ENCODE measurements around the gene CD83.

The CD83 gene

DNA sequence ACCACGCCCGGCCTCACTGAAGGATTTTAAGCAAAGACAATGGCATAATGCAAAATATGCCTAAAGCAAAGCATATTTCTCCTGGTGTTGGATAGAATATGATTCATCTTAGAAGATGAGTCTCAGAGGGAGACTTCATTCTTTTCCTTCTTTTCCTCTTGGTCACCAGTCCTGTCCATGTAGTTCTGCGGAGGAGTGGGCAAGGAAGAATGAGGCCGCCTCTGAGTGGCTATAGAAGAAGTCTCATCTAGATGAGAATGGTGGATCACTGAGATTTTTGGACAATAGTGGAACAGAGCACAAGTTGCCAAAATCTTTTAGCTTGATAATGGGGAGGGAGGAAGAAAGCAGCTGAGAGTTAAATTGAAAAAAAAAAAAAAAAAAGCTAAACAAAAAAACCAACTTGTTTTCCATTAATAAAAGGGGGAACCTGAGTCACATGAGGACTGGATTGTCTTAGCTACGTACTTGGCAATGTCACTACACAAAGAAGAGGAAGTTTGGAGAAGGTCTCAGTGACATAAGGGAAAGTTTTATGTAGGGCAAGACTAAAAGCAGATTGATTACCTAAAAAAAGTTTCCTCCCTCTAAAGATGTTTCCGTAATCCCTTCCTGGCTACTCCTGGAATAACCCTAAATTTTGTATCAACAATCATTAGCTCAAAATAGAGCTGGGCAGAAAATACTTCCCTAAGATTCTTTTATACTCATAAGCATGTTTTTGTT is 6.0 kb downstream of the CD83 start:
- H3K4me3 ChIP-seq (ENCODE audit: low read depth, low read length), result no peak overlapping the region

DNA sequence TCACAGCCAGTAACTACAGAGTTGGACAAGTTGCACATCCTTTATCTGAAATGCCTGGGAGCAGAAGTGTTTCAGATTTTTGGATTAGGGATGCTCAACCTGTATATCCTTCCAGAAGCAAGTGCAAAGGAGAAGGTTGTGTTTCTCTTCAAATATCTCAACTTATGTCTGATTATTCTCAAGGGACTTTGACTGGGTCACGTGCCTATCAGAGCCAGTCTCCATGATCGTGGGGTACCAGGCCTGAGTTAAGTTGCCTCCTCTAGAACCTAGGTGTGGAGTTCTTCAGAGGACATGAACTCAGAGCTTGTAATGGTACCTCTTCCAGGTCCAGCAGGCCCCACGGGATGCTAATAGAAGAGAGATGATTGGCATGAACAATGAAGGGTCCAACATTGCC is 7.8 kb downstream of the CD83 start:
- H3K4me3 ChIP-seq (ENCODE audit: low read depth, low read length), result no peak overlapping the region

DNA sequence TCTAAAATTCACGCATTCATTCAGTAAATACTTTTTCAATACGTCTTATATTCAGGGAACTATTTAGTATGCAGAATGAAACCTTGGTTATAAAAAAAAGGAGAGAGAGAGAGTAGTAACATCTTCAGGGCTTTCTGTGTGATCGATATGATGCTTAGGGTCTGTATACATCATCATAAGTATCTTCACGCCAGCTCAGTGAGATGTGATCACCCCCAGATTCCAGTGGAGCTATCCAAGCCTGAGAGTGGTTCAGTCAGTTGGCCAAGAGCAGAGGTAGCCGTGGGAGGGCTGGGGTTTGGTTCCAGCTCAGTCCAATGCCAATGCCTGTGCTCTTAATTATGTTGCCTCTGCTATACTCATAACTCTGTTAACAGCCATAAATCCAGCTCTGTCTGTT is 8.6 kb downstream of the CD83 start:
- no peak overlapping the region for H3K4me3 ChIP-seq (ENCODE audit: low read depth, low read length)

DNA sequence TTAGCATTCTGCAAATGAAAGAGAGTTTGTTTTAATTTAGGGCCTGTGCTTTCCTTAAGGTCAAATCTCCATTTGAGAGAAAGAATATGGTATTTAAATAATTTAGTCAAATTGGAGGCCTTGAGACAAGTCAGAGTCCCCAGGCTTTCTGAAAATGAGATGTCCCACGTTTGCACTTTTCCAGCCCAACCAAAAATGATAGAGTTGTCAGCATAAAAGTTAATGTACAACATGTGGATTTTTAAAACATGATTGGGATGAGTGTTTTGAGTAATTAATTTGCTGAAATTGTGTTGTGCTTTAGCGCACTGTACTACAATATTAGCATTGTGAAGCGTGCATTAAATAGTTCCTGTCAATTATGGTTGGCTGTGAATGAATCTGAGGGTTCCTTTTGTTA is 10.0 kb downstream of the CD83 start:
- no peak overlapping the region for H3K4me3 ChIP-seq (ENCODE audit: low read depth, low read length)

DNA sequence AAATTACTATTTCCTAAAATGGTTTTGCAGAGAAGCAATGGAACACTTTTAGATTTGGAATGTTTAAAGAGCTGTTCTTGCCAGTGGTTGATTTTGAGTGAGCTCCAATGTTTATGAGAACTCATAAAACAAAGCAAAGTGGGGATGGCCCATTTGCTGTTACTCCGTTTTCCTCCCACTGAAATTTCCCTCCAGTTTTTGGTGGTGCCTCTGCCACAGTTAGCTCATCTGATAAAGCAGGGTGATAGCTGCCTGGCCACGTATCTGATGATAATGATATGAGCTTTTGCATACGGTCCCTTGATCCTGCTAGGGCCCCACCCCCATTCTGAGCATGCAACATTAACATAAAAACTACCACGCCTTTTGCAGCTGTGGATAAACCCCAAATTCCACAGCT is 10.4 kb downstream of the CD83 start:
- H3K4me3 ChIP-seq (ENCODE audit: low read depth, low read length), result no peak overlapping the region

DNA sequence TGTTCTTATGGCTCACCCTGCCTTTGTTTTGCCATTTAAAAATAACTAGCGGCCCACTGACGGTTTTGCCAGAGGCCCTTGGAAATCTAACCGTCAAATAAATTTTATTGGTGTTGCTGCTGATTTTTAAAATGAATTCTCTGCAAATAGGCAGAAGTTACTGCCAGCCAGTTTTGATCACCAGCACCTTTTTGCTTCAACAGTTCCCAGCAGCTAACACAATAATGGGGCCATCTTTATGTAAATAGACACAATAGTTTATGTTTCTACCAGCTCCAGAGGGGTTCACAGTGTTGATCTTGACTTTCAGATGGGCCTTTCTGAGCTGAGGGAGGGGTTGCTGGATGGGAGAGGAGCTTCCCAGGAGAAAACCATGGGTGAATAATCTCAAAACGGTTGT is 11.2 kb downstream of the CD83 start:
- H3K4me3 ChIP-seq (ENCODE audit: low read depth, low read length), result no peak overlapping the region

DNA sequence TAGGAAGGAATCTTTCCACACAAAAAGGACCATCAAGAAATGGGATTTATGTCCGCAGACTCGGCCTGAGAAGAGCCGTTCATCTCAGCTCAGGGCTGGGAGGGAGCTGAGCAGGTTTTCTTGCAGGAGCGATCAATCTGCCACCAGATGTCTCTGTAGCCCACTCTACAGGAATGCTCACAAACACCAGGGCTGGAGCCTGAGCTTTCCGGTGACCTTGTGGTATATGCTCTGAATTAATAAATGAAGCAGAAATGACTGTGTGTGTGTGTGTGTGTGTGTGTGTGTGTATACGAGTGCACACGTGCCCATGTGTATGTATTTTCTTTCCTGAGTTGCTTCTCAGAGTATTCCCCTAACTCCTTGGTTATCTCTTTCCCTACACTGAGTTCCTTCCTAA is 12.0 kb downstream of the CD83 start:
- no peak overlapping the region for H3K4me3 ChIP-seq (ENCODE audit: low read depth, low read length)

DNA sequence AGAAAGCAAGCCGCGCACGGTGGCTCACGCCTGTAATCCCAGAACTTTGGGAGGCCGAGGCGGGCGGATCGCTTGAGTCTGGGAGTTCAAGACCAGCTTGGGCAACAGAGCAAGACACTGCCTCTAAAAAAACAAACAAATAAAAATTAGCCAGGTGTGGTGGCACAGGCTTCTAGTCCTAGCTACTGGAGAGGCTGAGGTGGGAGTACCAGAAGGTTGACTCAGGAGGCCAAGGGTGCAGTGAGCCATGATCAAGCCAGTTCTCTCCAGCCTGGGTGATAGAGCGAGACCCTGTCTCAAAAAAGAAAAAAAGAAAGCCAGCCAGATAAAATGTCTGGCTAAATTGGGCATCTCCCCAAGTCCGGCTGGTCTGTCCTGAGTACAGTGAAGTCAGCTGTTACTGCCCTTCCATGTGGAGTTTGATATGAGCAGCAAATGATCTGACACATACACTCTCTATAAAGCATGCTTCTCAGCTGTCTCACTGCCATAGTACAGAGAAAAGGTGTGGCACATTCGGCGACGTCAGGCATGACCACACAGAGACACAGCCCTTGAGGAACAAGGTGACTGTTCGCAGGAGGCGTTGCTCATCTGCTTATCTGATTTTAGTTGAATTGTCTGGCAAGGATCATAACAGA is 13.0 kb downstream of the CD83 start:
- H3K4me3 ChIP-seq (ENCODE audit: low read depth, low read length), result no peak overlapping the region

DNA sequence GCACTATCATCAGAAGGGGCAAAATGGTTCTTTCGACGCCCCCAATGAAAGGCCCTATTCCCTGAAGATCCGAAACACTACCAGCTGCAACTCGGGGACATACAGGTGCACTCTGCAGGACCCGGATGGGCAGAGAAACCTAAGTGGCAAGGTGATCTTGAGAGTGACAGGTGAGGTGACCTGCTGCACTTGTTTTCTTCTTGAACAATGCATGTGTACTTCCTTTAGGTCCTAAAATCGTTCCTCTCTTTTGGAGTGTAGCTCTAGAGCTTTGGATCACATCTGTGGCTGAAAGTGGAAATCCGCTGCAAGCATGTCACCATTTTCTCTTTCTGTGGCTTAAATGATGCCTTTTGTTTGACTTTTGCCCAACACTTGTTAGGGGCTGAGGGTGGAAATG is 14.0 kb downstream of the CD83 start:
- no peak overlapping the region for H3K4me3 ChIP-seq (ENCODE audit: low read depth, low read length)

DNA sequence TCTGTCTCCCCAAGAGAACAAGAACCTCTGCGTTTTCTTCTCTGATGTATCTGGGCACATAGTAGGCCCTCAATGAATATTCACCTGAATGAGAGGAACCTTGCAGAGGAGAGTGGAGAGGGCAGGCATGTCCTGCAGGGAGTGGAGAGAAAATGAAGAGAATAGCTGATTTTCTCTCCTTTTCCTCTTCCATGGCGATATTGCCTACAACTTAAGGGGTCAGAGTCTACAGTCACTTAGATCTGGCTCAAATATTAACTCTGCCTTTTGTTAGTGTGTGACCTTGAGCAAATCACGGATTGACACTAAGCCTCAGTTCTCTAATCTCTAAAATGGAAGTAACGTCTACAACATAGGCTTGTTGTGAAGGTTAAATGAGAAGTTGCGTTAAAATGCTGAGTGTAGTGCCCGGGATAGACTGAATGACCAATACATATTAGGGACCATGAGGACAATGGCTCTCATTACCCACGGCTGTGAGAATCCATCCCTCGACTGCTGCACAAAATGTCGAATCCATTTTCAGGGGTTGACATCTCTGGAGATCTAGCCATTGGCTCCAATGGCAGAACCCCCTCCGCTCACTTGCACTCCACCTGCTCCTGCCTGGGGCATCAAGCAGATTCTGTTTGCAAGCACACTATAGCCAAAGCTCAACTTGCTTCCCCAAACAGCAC is 14.8 kb downstream of the CD83 start:
- no peak overlapping the region for H3K4me3 ChIP-seq (ENCODE audit: low read depth, low read length)

DNA sequence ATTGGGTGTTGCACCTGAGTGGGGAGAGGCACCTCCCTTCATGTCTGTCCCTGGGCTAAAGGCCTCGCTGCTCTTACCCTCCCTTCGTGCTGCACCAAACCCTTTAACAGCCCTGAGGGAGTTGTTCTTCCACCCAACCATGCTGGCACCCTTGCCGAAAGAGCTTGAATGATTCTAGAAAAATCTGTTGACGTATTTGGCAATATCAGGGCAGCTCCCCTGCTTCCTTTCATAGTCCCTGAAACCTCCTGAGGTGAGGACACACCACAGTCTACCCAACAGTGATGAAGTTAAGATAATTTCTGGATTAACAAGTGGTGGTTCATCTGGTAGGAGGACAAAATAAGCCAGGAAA is 15.3 kb downstream of the CD83 start:
- H3K4me3 ChIP-seq (ENCODE audit: low read depth, low read length), result no peak overlapping the region

DNA sequence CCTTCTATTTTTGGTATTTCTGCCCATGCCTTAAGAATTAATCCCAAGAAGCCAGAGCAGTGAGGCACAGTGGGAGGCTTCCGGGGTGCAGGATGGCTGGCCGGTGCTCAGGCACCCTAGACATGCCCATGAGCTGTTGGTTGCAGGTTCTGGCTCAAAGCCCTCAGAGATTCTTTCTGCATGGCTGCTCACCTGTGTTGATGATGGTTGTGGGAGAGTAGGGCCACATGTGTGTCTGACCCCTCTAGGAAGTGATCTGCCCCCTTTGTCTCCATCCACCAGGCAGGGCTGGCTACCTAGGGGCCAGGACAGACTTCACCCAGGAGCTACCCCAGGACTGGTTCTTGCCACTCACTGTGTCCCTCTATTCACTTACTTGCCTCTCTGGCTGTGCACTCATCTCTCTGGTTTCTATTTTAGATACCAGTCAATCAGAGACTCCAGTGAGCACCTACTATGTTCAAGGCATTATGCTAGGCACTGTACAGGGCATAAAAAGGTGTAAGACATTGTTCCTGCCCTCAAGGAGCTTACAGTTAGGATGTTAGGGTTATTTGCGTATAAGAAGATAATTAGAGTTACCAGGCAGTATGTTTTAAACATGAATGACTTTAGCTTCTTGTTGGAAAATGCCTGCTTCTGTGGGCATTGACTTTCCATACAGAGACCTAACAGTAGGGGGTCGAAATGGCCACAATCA is 16.8 kb downstream of the CD83 start:
- no peak overlapping the region for H3K4me3 ChIP-seq (ENCODE audit: low read depth, low read length)

DNA sequence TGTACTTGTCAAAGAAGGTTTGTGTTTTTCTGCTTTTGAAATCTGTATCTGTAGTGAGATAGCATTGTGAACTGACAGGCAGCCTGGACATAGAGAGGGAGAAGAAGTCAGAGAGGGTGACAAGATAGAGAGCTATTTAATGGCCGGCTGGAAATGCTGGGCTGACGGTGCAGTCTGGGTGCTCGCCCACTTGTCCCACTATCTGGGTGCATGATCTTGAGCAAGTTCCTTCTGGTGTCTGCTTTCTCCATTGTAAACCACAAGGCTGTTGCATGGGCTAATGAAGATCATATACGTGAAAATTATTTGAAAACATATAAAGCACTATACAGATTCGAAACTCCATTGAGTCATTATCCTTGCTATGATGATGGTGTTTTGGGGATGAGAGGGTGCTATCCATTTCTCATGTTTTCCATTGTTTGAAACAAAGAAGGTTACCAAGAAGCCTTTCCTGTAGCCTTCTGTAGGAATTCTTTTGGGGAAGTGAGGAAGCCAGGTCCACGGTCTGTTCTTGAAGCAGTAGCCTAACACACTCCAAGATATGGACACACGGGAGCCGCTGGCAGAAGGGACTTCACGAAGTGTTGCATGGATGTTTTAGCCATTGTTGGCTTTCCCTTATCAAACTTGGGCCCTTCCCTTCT is 18.4 kb downstream of the CD83 start:
- H3K4me3 ChIP-seq (ENCODE audit: low read depth, low read length), result no peak overlapping the region

DNA sequence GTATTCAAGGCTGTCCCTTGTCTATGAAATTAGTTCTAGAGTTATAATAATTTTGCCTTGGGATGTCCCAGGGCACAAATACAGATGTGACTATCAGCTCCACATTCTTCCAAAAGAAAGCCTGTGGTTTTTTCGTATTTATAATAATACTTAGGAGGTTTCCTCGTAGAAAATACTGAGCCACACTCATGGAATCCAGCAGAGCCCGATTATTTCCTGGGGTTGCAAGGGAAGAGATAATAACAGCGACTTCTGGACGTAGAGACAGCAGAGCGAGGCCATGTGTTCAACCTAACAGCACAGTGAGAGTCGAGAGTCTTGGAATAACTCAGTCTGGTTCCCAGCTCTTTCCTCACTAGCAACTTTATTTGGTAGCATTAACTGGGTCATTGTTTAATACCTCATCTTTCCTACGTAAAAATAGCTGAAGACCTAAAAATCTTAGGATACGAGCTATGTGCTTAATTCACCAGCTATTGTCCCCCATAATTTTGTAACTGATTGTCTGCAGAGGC is 21.2 kb downstream of the CD83 start:
- no peak overlapping the region for H3K4me3 ChIP-seq (ENCODE audit: low read depth, low read length)

DNA sequence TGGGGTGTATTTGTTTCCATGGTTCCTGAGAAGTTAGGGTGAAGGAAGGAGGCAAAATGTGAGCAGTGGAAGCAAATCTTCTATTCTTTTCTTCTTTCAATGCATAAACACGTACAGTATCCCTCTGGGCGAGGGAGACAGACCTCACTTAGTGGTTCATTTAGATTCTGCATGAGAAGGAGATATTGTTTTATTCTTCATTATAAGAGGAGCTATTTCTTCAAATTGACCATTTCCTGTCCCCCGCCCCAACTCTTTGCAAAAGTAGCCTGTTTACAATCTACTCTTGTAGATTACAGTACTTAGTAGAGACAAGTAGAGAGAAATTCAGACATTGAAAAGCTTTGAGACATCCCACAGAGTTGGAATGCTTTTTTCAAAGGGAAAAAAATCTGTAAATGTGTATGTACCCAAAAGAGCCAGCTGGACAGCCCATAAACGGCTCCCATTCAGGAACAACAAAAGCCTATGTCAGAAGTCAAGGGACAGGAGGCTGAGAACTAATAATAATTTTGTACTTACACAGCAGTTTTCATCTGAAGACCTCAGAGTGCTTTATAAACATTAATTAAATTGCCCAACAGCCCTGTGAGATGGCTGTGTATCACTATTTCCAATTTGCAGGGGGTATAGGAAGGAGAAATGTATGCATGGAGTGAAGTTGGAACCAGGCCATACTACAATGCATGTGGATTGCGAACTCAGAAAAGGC is 23.9 kb downstream of the CD83 start:
- no peak overlapping the region for H3K4me3 ChIP-seq (ENCODE audit: low read depth, low read length)

DNA sequence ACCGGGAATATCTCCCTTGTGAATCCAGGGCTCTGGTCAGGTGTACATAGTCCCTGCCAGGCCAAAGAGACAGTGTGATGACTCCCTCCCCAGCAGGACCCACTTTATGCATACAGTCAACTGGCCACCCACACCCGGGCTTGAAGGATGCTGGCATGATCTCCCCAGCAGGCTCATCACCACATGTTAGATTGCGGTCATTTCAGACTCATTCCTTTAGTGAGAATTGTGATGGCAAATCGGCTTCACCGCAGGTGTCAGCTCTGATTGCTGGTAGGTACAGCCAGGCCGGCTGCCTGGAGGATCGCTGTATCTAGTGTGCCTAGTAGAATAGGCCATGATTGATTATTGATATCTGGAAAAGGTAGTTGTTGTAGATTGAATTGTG is 24.5 kb downstream of the CD83 start:
- H3K4me3 ChIP-seq (ENCODE audit: low read depth, low read length), result no peak overlapping the region

DNA sequence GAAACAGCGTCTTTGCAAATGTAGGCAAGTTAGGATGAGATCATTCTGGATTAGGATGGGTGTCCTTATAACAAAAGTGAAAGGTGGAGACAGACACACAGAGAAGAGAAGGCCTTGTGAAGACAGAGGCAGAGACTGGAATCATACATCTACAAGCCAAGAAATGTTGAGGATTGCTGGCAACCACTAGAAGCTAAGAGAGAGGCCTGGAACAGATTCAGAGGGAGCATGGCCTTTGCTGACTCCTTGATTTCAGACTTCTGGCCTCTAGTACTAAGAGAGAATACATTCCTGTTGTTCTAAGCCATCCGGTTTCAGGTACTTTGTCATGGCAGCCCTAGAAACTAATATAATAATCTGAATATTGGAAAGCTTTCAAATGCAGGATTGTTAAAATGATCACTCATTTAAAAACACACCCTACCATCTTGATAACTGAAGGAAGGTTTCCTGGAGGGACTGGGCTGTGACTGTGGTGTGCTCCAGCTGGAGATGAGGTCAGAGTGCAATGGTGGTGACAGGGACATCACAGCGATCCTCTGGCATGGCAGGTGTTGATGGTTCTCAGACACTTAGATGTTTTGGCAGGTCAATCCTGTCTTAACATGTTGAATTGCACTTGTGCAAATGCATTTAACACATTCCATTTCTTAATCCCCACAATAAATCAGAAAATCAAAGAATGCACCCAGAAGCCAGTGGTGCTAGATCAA is 25.1 kb downstream of the CD83 start:
- no peak overlapping the region for H3K4me3 ChIP-seq (ENCODE audit: low read depth, low read length)

DNA sequence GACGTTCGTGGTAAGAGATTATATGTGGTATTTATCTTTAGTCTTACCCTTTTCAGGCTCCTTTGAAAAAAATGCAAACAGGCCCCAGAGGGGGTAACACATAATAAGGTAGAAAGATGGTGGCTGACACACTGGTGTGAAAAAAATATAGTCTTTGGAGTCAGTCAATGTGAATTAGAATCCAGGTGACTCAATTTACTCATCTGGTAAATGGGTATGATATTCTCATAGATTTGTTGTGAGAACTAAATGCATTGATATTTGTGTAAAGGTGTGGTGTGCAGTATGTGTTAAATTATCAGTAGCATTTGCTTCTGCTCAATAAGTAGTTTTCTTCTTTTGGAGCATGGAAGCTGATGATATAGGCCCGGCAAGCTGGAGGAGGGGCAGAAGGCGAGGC is 25.7 kb downstream of the CD83 start:
- H3K4me3 ChIP-seq (ENCODE audit: low read depth, low read length), result no peak overlapping the region

DNA sequence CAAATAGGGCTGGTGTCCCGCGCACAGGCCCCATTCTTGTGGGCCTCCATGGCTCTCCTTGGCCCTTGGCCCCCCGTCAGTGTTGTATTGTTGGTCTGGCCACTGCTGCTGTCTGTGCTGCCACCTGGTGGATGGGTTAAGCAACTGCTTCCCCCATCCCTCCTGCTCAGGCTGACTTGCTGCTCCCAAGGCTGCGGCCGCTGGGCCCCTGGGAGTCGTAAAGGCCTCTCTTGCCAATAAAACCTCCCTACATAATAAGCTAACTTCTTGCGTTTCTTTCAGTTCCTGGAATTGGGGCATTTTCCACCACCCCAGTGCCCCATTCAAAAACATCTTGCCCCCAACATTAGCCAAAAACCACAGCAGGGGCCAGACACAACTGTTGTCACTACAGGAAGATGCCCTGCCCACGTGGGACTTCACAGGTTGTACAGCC is 27.1 kb downstream of the CD83 start:
- no peak overlapping the region for H3K4me3 ChIP-seq (ENCODE audit: low read depth, low read length)

Data from iPS-11a (cell line).